K562 (cell line): ENCODE measurements around the gene PCDH9. TPM values are rescaled to one million over a fixed set of nuclear protein-coding genes. Genes with fewer than 3 reads are reported as not detected.
"Not testable (repeated sequence)": the region's sequence is repeated elsewhere in the genome, so short reads cannot be mapped to it uniquely, and the experiment has no call there.

Experiments used
- ATAC-seq: fragments of 200-7000 bp; cut with Tn5 transposase; 3 replicates; pipeline ENCODE4 v1.9.1; 2020; ENCODE audit warnings: moderate library complexity
- BruUV-seq: library from RNA; stranded (reverse); fragments of 400-500 nt; replicated peaks from 2 replicates; lab custom pipeline; 2021; lab: Mats Ljungman, UMichigan
- CTCF ChIA-PET: fragments of 300-600 bp; formaldehyde crosslinking; extraction: SDS; loops from one replicate; lab custom pipeline; 2021; ENCODE audit warnings: low intra/inter-chr PET ratio; lab: Yijun Ruan, JAX
- POLR2A ChIA-PET: fragments of 300-600, 350-650 bp; sonication (Branson Sonifier 250); formaldehyde crosslinking; extraction: SDS; loops from one replicate; lab custom pipeline; 2021; ENCODE audit warnings: antibody characterized with exemption, inconsistent platforms; lab: Yijun Ruan, JAX
- DNase-seq, 4 experiments: peaks; one replicate each; pipeline versions ENCODE4 v3.0.0 to v3.0.0-alpha.2; 2011 to 2018; ENCODE audit warnings: low spot score in 3 of 4, mixed read lengths in 3 of 4; ENCODE audit errors: extremely low read depth in 1 of 4
- FAIRE-seq: peaks from 2 replicates; lab custom pipeline; 2011; peaks lifted over from hg19 to GRCh38; lab: Jason Lieb, UNC
- H2AFZ ChIP-seq: 2 replicates; pipeline ENCODE4 v1.6.0; 2011; ENCODE audit warnings: low read depth, low read length, control low read depth, inconsistent platforms
- H3K27ac ChIP-seq: fragments of 200-600 bp; 3 replicates; pipeline ENCODE4 v1.8.0; 2011; ENCODE audit warnings: low read depth, mild to moderate bottlenecking, control low read depth, inconsistent platforms, low read length, moderate library complexity, mixed read lengths; ENCODE audit errors: extremely low read depth
- H3K27me3 ChIP-seq, 2 experiments: fragments of 300-600 bp in 1 of 2; 2 replicates in 1 of 2; 3 replicates in 1 of 2; pipeline versions ENCODE4 v1.6.0 to v1.8.0; 2011; ENCODE audit warnings: inconsistent platforms in 2 of 2, low read length in 2 of 2, mild to moderate bottlenecking in 1 of 2, mixed read lengths in 1 of 2, moderate library complexity in 1 of 2; ENCODE audit not compliant: control insufficient read depth in 2 of 2, insufficient read depth in 2 of 2
- H3K36me3 ChIP-seq: fragments of 300-600 bp; 3 replicates; pipeline ENCODE4 v1.8.0; 2011; ENCODE audit warnings: mild to moderate bottlenecking, low read length, inconsistent platforms; ENCODE audit not compliant: control insufficient read depth, insufficient read depth
- H3K4me1 ChIP-seq, 2 experiments: fragments of 200-600 bp in 1 of 2; replicated peaks in 1 of 2; 2 replicates in 1 of 2; 3 replicates in 1 of 2; pipeline versions ENCODE4 v1.5.1 to v1.8.0; 2011; ENCODE audit warnings: inconsistent platforms in 2 of 2, low read length in 2 of 2, mild to moderate bottlenecking in 1 of 2, mixed read lengths in 1 of 2, moderate library complexity in 1 of 2; ENCODE audit not compliant: control insufficient read depth in 2 of 2, insufficient read depth in 2 of 2
- H3K4me2 ChIP-seq: 2 replicates; pipeline ENCODE4 v1.6.1; 2011; ENCODE audit warnings: low read length, control low read depth, inconsistent platforms, mixed read lengths; ENCODE audit not compliant: insufficient read depth
- H3K4me3 ChIP-seq: fragments of 200-600 bp; sonication (generic), shearing (Covaris generic); 2 replicates; pipeline ENCODE4 v1.5.1; 2016; ENCODE audit warnings: control low read depth, inconsistent platforms
- H3K79me2 ChIP-seq: fragments of 200-600 bp; 3 replicates; pipeline ENCODE4 v1.8.0; 2011; ENCODE audit warnings: low read length, inconsistent platforms; ENCODE audit not compliant: control insufficient read depth, insufficient read depth
- H3K9ac ChIP-seq, 2 experiments: 2 replicates each; pipeline versions ENCODE4 v1.6.0 to v1.6.1; 2011; ENCODE audit warnings: low read depth in 2 of 2, low read length in 2 of 2, control low read depth in 1 of 2, inconsistent platforms in 1 of 2, mild to moderate bottlenecking in 1 of 2, mixed read lengths in 1 of 2; ENCODE audit not compliant: insufficient read depth in 1 of 2
- H3K9me1 ChIP-seq: one replicate; pipeline ENCODE4 v1.6.0; 2011; ENCODE audit warnings: inconsistent platforms, mild to moderate bottlenecking, low read length, moderate library complexity; ENCODE audit not compliant: control insufficient read depth, insufficient read depth
- H3K9me3 ChIP-seq: replicated peaks from 2 replicates; pipeline ENCODE4 v1.5.1; 2011; ENCODE audit warnings: low read depth, low read length, inconsistent platforms; ENCODE audit not compliant: control insufficient read depth, insufficient read depth
- H4K20me1 ChIP-seq: replicated peaks from 2 replicates; pipeline ENCODE4 v1.6.1; 2011; ENCODE audit warnings: low read length, inconsistent platforms, mixed read lengths; ENCODE audit not compliant: control insufficient read depth, insufficient read depth
- IFI16 ChIP-seq: fragments of 250-450 bp; sonication (Bioruptor Pico); IDR thresholded peaks from 2 replicates; pipeline ENCODE4 v2.1.2; 2022; ENCODE audit warnings: mild to moderate bottlenecking, inconsistent platforms
- MAFF ChIP-seq: IDR thresholded peaks from 2 replicates; pipeline ENCODE4 v1.6.1; 2012; ENCODE audit warnings: low read length, improper control_type of control experiment
- SMARCE1 ChIP-seq: fragments of 450-650 bp; IDR thresholded peaks from 2 replicates; pipeline ENCODE4 v1.7.1; 2016; ENCODE audit warnings: mild to moderate bottlenecking
- STAT6 ChIP-seq: sonication (generic); formaldehyde crosslinking; IDR thresholded peaks from 2 replicates; pipeline ENCODE4 v1.8.1; 2023; ENCODE audit warnings: mild to moderate bottlenecking, missing genetic modification reagents
- ZFP1 ChIP-seq: fragments of 450-650 bp; formaldehyde crosslinking; IDR thresholded peaks from 2 replicates; pipeline ENCODE4 v1.4.0; 2020; ENCODE audit warnings: mild to moderate bottlenecking, mixed read lengths
- ZNF184 ChIP-seq: sonication (generic); formaldehyde crosslinking; IDR thresholded peaks from 2 replicates; pipeline ENCODE4 v1.5.0; 2020; ENCODE audit warnings: missing genetic modification reagents
- ZNF316 ChIP-seq: fragments of 450-650 bp; IDR thresholded peaks from 2 replicates; pipeline ENCODE4 v1.6.1; 2016
- WGBS: fragments of 100-300 bp; shearing (Covaris generic); methylation state at CpG from one replicate; pipeline ENCODE4 v1.1.6; 2016; ENCODE audit warnings: low coverage, mixed read lengths; ENCODE audit not compliant: insufficient coverage; ENCODE audit errors: missing lambda C conversion rate; 5-methylcytosine and 5-hydroxymethylcytosine counted together
- in situ Hi-C: fragments of 300-500 bp; cut with MboI; formaldehyde crosslinking; loops from 4 replicates; pipeline ENCODE4 v1.15.0; 2018; ENCODE audit warnings: inconsistent platforms, mixed read lengths
- intact Hi-C: fragments of 100-400 bp; cut with micrococcal nuclease; formaldehyde crosslinking; loops from 2 replicates; pipeline ENCODE4 v1.14.2; 2022
- polyA plus RNA-seq, 8 experiments: library from polyadenylated mRNA; depleted of rRNA in 4 of 8; stranded (reverse) in 5 of 8; unstranded in 3 of 8; fragments of >200 nt; fragmentation: Nextera tagmentation in 2 of 8; fragmentation: Illumina TruSeq in 1 of 8; extraction: Ambion mirVana in 2 of 8; extraction: Trizol in 1 of 8; gene quantifications; 2 replicates each; pipeline versions ENCODE4 v1.2.1 to v1.2.3, GENCODE V29; 2011 to 2014; ENCODE audit warnings: inconsistent platforms in 1 of 8, missing spikeins in 1 of 8
- total RNA-seq, 7 experiments: library from RNA; depleted of rRNA in 6 of 7; stranded (reverse); fragments of >200 nt in 6 of 7; fragmentation: Illumina TruSeq in 2 of 7; extraction: Trizol in 2 of 7; gene quantifications; 2 replicates each; pipeline versions ENCODE4 v1.2.1 to v1.2.3, GENCODE V29; 2011 to 2021; ENCODE audit warnings: low replicate concordance in 1 of 7

Gene PCDH9
- total and polyA plus RNA-seq, 9 of the 15 experiments (the other 6 are each of a cell fraction or from before 2014, with no cell fraction given): 1.1 to 6.7 (median 4.9) TPM

GRCh38 chr13:66262330-66262729 is 967.8 kb downstream of the PCDH9 start:
- Histone ChIP-seq H3K36me3 (no peaks in the 10 kb centered on the region), H3K27me3 (no peaks in the 10 kb centered on the region), H4K20me1 (no peaks in the 10 kb centered on the region), H3K27ac (no peak overlapping the region), H3K4me1 (no peaks in the 10 kb centered on the region), H3K4me2 (no peak overlapping the region), H3K9me3 (no peaks in the 10 kb centered on the region), H3K4me3 (no peak overlapping the region), H3K79me2 (no peaks in the 10 kb centered on the region), H2AFZ (no peak overlapping the region), H3K9ac (no peak overlapping the region), H3K9me1 (no peaks in the 10 kb centered on the region)
- intact Hi-C loops: no loop called here
- FAIRE-seq (no peak), DNase-seq (no peak), ATAC-seq (no peak)
- CTCF ChIA-PET: no interaction called here
- POLR2A ChIA-PET: no interaction called here
- TF ChIP-seq IFI16 (CRISPR knock-in tag) (no peak), STAT6 (CRISPR knock-in tag) (no peak), ZFP1 (no peak), MAFF (peak; percentile 9; the same call in 1 of the 2 replicates), SMARCE1 (no peak), ZNF316 (peak; percentile 54; the same call in 1 of the 2 replicates), ZNF184 (no peak)
- WGBS: 15% methylated on average over 1 of the region's 1 CpG
- BruUV-seq: no TSS peak
- in situ Hi-C loops: no loop called here

GRCh38 chr13:66259426-66259825 is 970.7 kb downstream of the PCDH9 start:
- H3K9me3 ChIP-seq, FAIRE-seq, intact Hi-C loops, DNase-seq, H3K36me3 ChIP-seq, in situ Hi-C loops, H3K27ac ChIP-seq, H3K4me1 ChIP-seq, H3K27me3 ChIP-seq, H3K79me2 ChIP-seq, CTCF ChIA-PET, H3K9ac ChIP-seq, H3K9me1 ChIP-seq, H2AFZ ChIP-seq, ATAC-seq, POLR2A ChIA-PET, BruUV-seq, H3K4me2 ChIP-seq, H3K4me3 ChIP-seq, H4K20me1 ChIP-seq: not testable (repeated sequence)
- WGBS: 24% methylated on average over 5 of the region's 17 CpGs
